Right lobe of liver (tissue), 6 donors: Measurements from ENCODE around the gene SCUBE1. TPM values are rescaled to one million over a fixed set of nuclear protein-coding genes. Genes with fewer than 3 reads are reported as not detected.

Experiments used
- ATAC-seq, 4 donors: fragments of 200-7000 bp; cut with Tn5 transposase; one replicate each; pipeline ENCODE4 v1.9.1; 2020; ENCODE audit warnings: mild to moderate bottlenecking in 4 of 4, moderate library complexity in 4 of 4
- DNase-seq, 3 donors: peaks; one replicate each; pipeline ENCODE4 v3.0.0-alpha.2; 2020
- H3K27ac ChIP-seq, 3 donors: fragments of 200-600 bp; one replicate each; pipeline ENCODE4 v1.8.0; 2022
- H3K27me3 ChIP-seq, 2 donors: fragments of 200-600 bp; one replicate each; pipeline ENCODE4 v1.8.0; 2022
- H3K36me3 ChIP-seq, 4 donors: fragments of 200-600 bp; sonication (generic) in 1 of 4; one replicate each; pipeline versions ENCODE4 v1.5.1 to v1.8.0; 2017 to 2022; ENCODE audit warnings: control low read depth in 1 of 4
- H3K4me1 ChIP-seq, 4 donors: fragments of 200-600 bp; sonication (generic) in 1 of 4; one replicate each; pipeline versions ENCODE4 v1.5.1 to v1.8.0; 2017 to 2022; ENCODE audit warnings: control low read depth in 1 of 4
- H3K4me3 ChIP-seq, 3 donors: fragments of 200-600 bp; one replicate each; pipeline ENCODE4 v1.8.0; 2022
- H3K9me3 ChIP-seq, 4 donors: fragments of 200-600 bp; sonication (generic) in 1 of 4; one replicate each; pipeline versions ENCODE4 v1.5.1 to v1.8.0; 2017 to 2022; ENCODE audit warnings: control low read depth in 1 of 4
- CTCF ChIP-seq, 4 donors: fragments of 200-600 bp in 3 of 4; fragments of 450-650 bp in 1 of 4; IDR thresholded peaks; one replicate each; pipeline versions ENCODE4 v1.5.1 to v1.8.0; 2016 to 2022; ENCODE audit warnings: antibody characterized with exemption in 4 of 4, mild to moderate bottlenecking in 2 of 4
- POLR2A ChIP-seq: fragments of 450-650 bp; IDR thresholded peaks from one replicate; pipeline ENCODE4 v1.6.1; 2017; ENCODE audit warnings: antibody characterized with exemption, mild to moderate bottlenecking
- WGBS: methylation state at CpG from one replicate; pipeline ENCODE4 v1.1.6; 2018; ENCODE audit warnings: low coverage, low lambda C conversion rate; ENCODE audit not compliant: insufficient coverage; ENCODE audit errors: missing lambda C conversion rate; 5-methylcytosine and 5-hydroxymethylcytosine counted together
- intact Hi-C, 2 donors: fragments of 100-400 bp; cut with DNase I; formaldehyde crosslinking; loops; one replicate each; pipeline versions ENCODE4 v1.11.2 to v1.14.1; 2022
- long read RNA-seq: library from polyadenylated mRNA; unstranded; transcript quantifications from one replicate; pipeline ENCODE4 v2.0.0, GENCODE V29; 2019
- total RNA-seq, 6 experiments: library from RNA; depleted of rRNA in 2 of 6; stranded (reverse); fragments of >200 nt in 2 of 6; fragmentation: NEBNext Ultra II Directional in 3 of 6; extraction: Animal tissue kit (Norgen Biotek cat#: 25700) in 3 of 6; gene quantifications; one replicate each; pipeline versions ENCODE4 v1.1.0 to v1.2.4, GENCODE V29; 2016 to 2023
- donor health status: DM: no; HTN: yes; CAD: no.
- donor health status: DM: no; HTN: no; CAD: no.
- donor health status: DM: no; HTN: no; CAD: no.
- donor health status: DM: no; HTN: yes; CAD: no.
- donor health status: DM: no; HTN: yes; CAD: no.

SCUBE1 gene
- 10 to 100 TPM in 1 of 6 experiments, 1 to 10 TPM in 4, under 1 TPM in 1; 0.73 to 11.7 (median 2.7) TPM for total RNA-seq
- long read RNA-seq, result 0 reads

- H3K27ac ChIP-seq, result no peak within 1 kb of the TSS
- no peaks in the 10 kb centered on the region for H3K27me3 ChIP-seq
- H3K4me1 ChIP-seq, result peaks cover 0 to 25% (median 12%) of the 10 kb centered on the region in 4 donors
- peak; percentile 40 to 72 (median 66) for ATAC-seq
- TF ChIP-seq CTCF (IDR thresholded peaks at IDR 0.05) (no peak), POLR2A (peak; percentile 45)
- H3K4me3 ChIP-seq, result peak within 1 kb of the TSS in 1 of 3 donors; percentile 12
- no peaks in the 10 kb centered on the region for H3K36me3 ChIP-seq
- peak; percentile 66 to 74 (median 70) for DNase-seq
- 0% methylated on average over 9 of the region's 56 CpGs for WGBS
- intact Hi-C loops, result loop anchor here (5.0 to 10.0 kb wide), 2 partner anchors 68 to 111 kb away; no protein-coding TSS in a partner anchor
- no peaks in the 10 kb centered on the region for H3K9me3 ChIP-seq
Measured at GRCh38 chr22:43343262-43343669, at the start of gene SCUBE1. TSS of gene SCUBE1 (minus strand) at chr22:43343372. CDS start at chr22:43343261, 111 bp downstream.

GRCh38 chr22:43392385-43392989, 49.3 kb upstream of the SCUBE1 start:
- Histone ChIP-seq H3K9me3 (no peaks in the 10 kb centered on the region), H3K27me3 (no peaks in the 10 kb centered on the region), H3K27ac (peak overlapping the region in 1 of 3 donors; percentile 79), H3K4me1 (peaks cover 0 to 54% (median 25%) of the 10 kb centered on the region in 4 donors), H3K36me3 (no peaks in the 10 kb centered on the region), H3K4me3 (no peak overlapping the region)
- TF ChIP-seq CTCF (IDR thresholded peaks at IDR 0.05) (no peak), POLR2A (no peak)
- 78% methylated on average over 5 of the region's 9 CpGs for WGBS
- DNase-seq (no peak), ATAC-seq (no peak)
- intact Hi-C loops, result no loop called here

- ATAC-seq (peak; percentile 83 to 90 (median 88)), DNase-seq (peak; percentile 55 to 89 (median 83))
- no peak overlapping the region for H3K4me3 ChIP-seq
- intact Hi-C loops, result no loop called here
- 36% methylated on average over 1 of the region's 3 CpGs for WGBS
- no peaks in the 10 kb centered on the region for H3K9me3 ChIP-seq
- TF ChIP-seq POLR2A (peak; percentile 66), CTCF (IDR thresholded peaks at IDR 0.05) (no peak)
- H3K36me3 ChIP-seq, result no peaks in the 10 kb centered on the region
- peak overlapping the region; percentile 44 to 92 (median 79) for H3K27ac ChIP-seq
- H3K27me3 ChIP-seq, result no peaks in the 10 kb centered on the region
- H3K4me1 ChIP-seq, result peaks cover 0 to 42% (median 19%) of the 10 kb centered on the region in 4 donors
Measured at GRCh38 chr22:43391306-43391705, 48.1 kb upstream of the SCUBE1 start.

GRCh38 chr22:43390872-43391271, 47.7 kb upstream of the SCUBE1 start:
- WGBS, result no CpG with 5 or more reads among the region's 4 CpGs
- intact Hi-C loops, result no loop called here
- H3K27me3 ChIP-seq, result no peaks in the 10 kb centered on the region
- no peaks in the 10 kb centered on the region for H3K9me3 ChIP-seq
- TF ChIP-seq POLR2A (no peak), CTCF (IDR thresholded peaks at IDR 0.05) (no peak)
- H3K4me3 ChIP-seq, result no peak overlapping the region
- no peaks in the 10 kb centered on the region for H3K36me3 ChIP-seq
- no peak for ATAC-seq
- peak overlapping the region; percentile 44 to 92 (median 79) for H3K27ac ChIP-seq
- peak in 1 of 3 donors; percentile 43 for DNase-seq
- H3K4me1 ChIP-seq, result peaks cover 0 to 41% (median 19%) of the 10 kb centered on the region in 4 donors
